Measurements from ENCODE around the gene KCNQ4. TPM values are rescaled to one million over a fixed set of nuclear protein-coding genes. Genes with fewer than 3 reads are reported as not detected.

Gene KCNQ4
- polyA plus RNA-seq, 6 donors from 2014 or later = 0.11 TPM; not detected in 5

GRCh38 chr1:40870135-40870728, 86.6 kb downstream of the KCNQ4 start:
- ATAC-seq (ENCODE audit: low read depth in 2 of 2) = no peak
- Mint-ChIP-seq H3K27me3 (peaks cover 16 to 35% (median 32%) of the 10 kb centered on the region in 3 donors), H3K27ac (no peak overlapping the region), H3K4me3 (no peak overlapping the region), H3K4me1 (no peaks in the 10 kb centered on the region), H3K36me3 (peaks cover 0 to 10% of the 10 kb centered on the region in 2 donors), H3K9me3 (peaks cover 0 to 11% (median 5%) of the 10 kb centered on the region in 7 donors)
- no peak for DNase-seq

GRCh38 chr1:40872276-40872675, 88.7 kb downstream of the KCNQ4 start:
- Mint-ChIP-seq H3K9me3 (peaks cover 2 to 25% (median 12%) of the 10 kb centered on the region in 7 donors), H3K27me3 (peaks cover 12 to 35% (median 32%) of the 10 kb centered on the region in 3 donors), H3K4me1 (no peaks in the 10 kb centered on the region), H3K36me3 (peaks cover 8 to 10% of the 10 kb centered on the region in 2 donors), H3K4me3 (no peak overlapping the region), H3K27ac (no peak overlapping the region)
- ATAC-seq (ENCODE audit: low read depth in 2 of 2) = no peak
- DNase-seq = no peak

GRCh38 chr1:40873863-40874472, 90.4 kb downstream of the KCNQ4 start:
- ATAC-seq (ENCODE audit: low read depth in 2 of 2) = no peak
- H3K27ac Mint-ChIP-seq = no peak overlapping the region
- peaks cover 10 to 34% (median 25%) of the 10 kb centered on the region in 3 donors for H3K27me3 Mint-ChIP-seq
- H3K4me1 Mint-ChIP-seq = no peaks in the 10 kb centered on the region
- H3K36me3 Mint-ChIP-seq = peaks cover 8 to 10% of the 10 kb centered on the region in 2 donors
- no peak overlapping the region for H3K4me3 Mint-ChIP-seq
- no peak for DNase-seq
- peaks cover 2 to 25% (median 12%) of the 10 kb centered on the region in 7 donors for H3K9me3 Mint-ChIP-seq

- no peak for DNase-seq
- ATAC-seq (ENCODE audit: low read depth in 2 of 2) = no peak
- Mint-ChIP-seq H3K27ac (no peak overlapping the region), H3K36me3 (peaks cover 0 to 8% of the 10 kb centered on the region in 2 donors), H3K27me3 (peaks cover 11 to 42% (median 35%) of the 10 kb centered on the region in 3 donors), H3K4me1 (no peaks in the 10 kb centered on the region), H3K4me3 (no peak overlapping the region), H3K9me3 (peaks cover 0 to 14% (median 6%) of the 10 kb centered on the region in 7 donors)
Measured at GRCh38 chr1:40876436-40876761, 92.8 kb downstream of the KCNQ4 start.

GRCh38 chr1:40876891-40877290, 93.3 kb downstream of the KCNQ4 start:
- H3K27me3 Mint-ChIP-seq = peaks cover 11 to 40% (median 38%) of the 10 kb centered on the region in 3 donors
- no peaks in the 10 kb centered on the region for H3K4me1 Mint-ChIP-seq
- H3K4me3 Mint-ChIP-seq = peak overlapping the region in 1 of 8 donors; percentile 62
- H3K9me3 Mint-ChIP-seq = peaks cover 0 to 15% (median 6%) of the 10 kb centered on the region in 7 donors
- no peak for ATAC-seq (ENCODE audit: low read depth in 2 of 2)
- peaks cover 0 to 8% of the 10 kb centered on the region in 2 donors for H3K36me3 Mint-ChIP-seq
- H3K27ac Mint-ChIP-seq = no peak overlapping the region
- DNase-seq = no peak

- Mint-ChIP-seq H3K27me3 (peaks cover 8 to 43% (median 35%) of the 10 kb centered on the region in 3 donors), H3K9me3 (peaks cover 0 to 23% (median 6%) of the 10 kb centered on the region in 7 donors), H3K4me1 (no peaks in the 10 kb centered on the region), H3K36me3 (peaks cover 0 to 8% of the 10 kb centered on the region in 2 donors), H3K27ac (no peak overlapping the region), H3K4me3 (no peak overlapping the region)
- ATAC-seq (ENCODE audit: low read depth in 2 of 2) (no peak), DNase-seq (no peak)
Measured at GRCh38 chr1:40877698-40878097, 94.1 kb downstream of the KCNQ4 start.

GRCh38 chr1:40878906-40879305, 95.3 kb downstream of the KCNQ4 start:
- ATAC-seq (ENCODE audit: low read depth in 2 of 2) = no peak
- DNase-seq = no peak
- H3K27ac Mint-ChIP-seq = peak overlapping the region in 1 of 6 donors; percentile 6
- peaks cover 0 to 25% (median 10%) of the 10 kb centered on the region in 7 donors for H3K9me3 Mint-ChIP-seq
- peaks cover 0 to 13% of the 10 kb centered on the region in 2 donors for H3K36me3 Mint-ChIP-seq
- H3K4me3 Mint-ChIP-seq = no peak overlapping the region
- peaks cover 3 to 4% (median 4%) of the 10 kb centered on the region in 3 donors for H3K4me1 Mint-ChIP-seq
- peaks cover 13 to 44% (median 38%) of the 10 kb centered on the region in 3 donors for H3K27me3 Mint-ChIP-seq

- Mint-ChIP-seq H3K4me1 (peaks cover 4 to 6% (median 5%) of the 10 kb centered on the region in 3 donors), H3K27me3 (peaks cover 16 to 45% (median 37%) of the 10 kb centered on the region in 3 donors), H3K36me3 (peaks cover 0 to 16% of the 10 kb centered on the region in 2 donors), H3K9me3 (peaks cover 0 to 25% (median 10%) of the 10 kb centered on the region in 7 donors), H3K4me3 (no peak overlapping the region), H3K27ac (peak overlapping the region in 1 of 6 donors; percentile 33)
- DNase-seq (no peak), ATAC-seq (ENCODE audit: low read depth in 2 of 2) (no peak)
Measured at GRCh38 chr1:40879482-40880175, 96.0 kb downstream of the KCNQ4 start.

- peaks cover 0 to 25% (median 8%) of the 10 kb centered on the region in 7 donors for H3K9me3 Mint-ChIP-seq
- no peak overlapping the region for H3K4me3 Mint-ChIP-seq
- no peak overlapping the region for H3K27ac Mint-ChIP-seq
- H3K36me3 Mint-ChIP-seq = peaks cover 0 to 12% of the 10 kb centered on the region in 2 donors
- DNase-seq = no peak
- ATAC-seq (ENCODE audit: low read depth in 2 of 2) = no peak
- peaks cover 4 to 6% (median 5%) of the 10 kb centered on the region in 3 donors for H3K4me1 Mint-ChIP-seq
- peaks cover 22 to 54% (median 45%) of the 10 kb centered on the region in 3 donors for H3K27me3 Mint-ChIP-seq
Measured at GRCh38 chr1:40880813-40881549, 97.4 kb downstream of the KCNQ4 start.

GRCh38 chr1:40884055-40884795, 100.6 kb downstream of the KCNQ4 start:
- H3K4me3 Mint-ChIP-seq = peak overlapping the region in 6 of 8 donors; percentile 14 to 66 (median 40)
- H3K36me3 Mint-ChIP-seq = peaks cover 4 to 8% of the 10 kb centered on the region in 2 donors
- DNase-seq (no peak), ATAC-seq (ENCODE audit: low read depth in 2 of 2) (no peak)
- peaks cover 45 to 82% (median 68%) of the 10 kb centered on the region in 3 donors for H3K27me3 Mint-ChIP-seq
- H3K4me1 Mint-ChIP-seq = peaks cover 4 to 6% (median 5%) of the 10 kb centered on the region in 3 donors
- peaks cover 0 to 17% (median 6%) of the 10 kb centered on the region in 7 donors for H3K9me3 Mint-ChIP-seq
- no peak overlapping the region for H3K27ac Mint-ChIP-seq

GRCh38 chr1:40886318-40887011, 102.9 kb downstream of the KCNQ4 start:
- Mint-ChIP-seq H3K4me3 (no peak overlapping the region), H3K4me1 (peaks cover 4 to 6% (median 5%) of the 10 kb centered on the region in 3 donors), H3K36me3 (peaks cover 4 to 8% of the 10 kb centered on the region in 2 donors), H3K9me3 (peaks cover 0 to 18% (median 6%) of the 10 kb centered on the region in 7 donors), H3K27ac (peak overlapping the region in 1 of 6 donors; percentile 19), H3K27me3 (peaks cover 55 to 69% (median 62%) of the 10 kb centered on the region in 3 donors)
- DNase-seq (no peak), ATAC-seq (ENCODE audit: low read depth in 2 of 2) (no peak)

GRCh38 chr1:40887012-40887378, 103.4 kb downstream of the KCNQ4 start:
- Mint-ChIP-seq H3K27ac (peak overlapping the region in 1 of 6 donors; percentile 19), H3K27me3 (peaks cover 57 to 64% (median 62%) of the 10 kb centered on the region in 3 donors)

More at GRCh38 chr1:40887012-40887378, 103.4 kb downstream of the KCNQ4 start:
- Mint-ChIP-seq H3K4me3 (no peak overlapping the region), H3K36me3 (peaks cover 4 to 8% of the 10 kb centered on the region in 2 donors), H3K4me1 (peaks cover 4 to 6% (median 5%) of the 10 kb centered on the region in 3 donors), H3K9me3 (peaks cover 0 to 17% (median 6%) of the 10 kb centered on the region in 7 donors)
- DNase-seq = no peak
- ATAC-seq (ENCODE audit: low read depth in 2 of 2) = no peak

All from naive B cell (primary cell).